Forelimb muscle (tissue), 1 donor: ENCODE measurements around the gene RELL1. TPM values are rescaled to one million over a fixed set of nuclear protein-coding genes. Genes with fewer than 3 reads are reported as not detected.

Experiments
- DNase-seq: peaks from one replicate; pipeline ENCODE4 v3.0.0-alpha.2; 2013; ENCODE audit warnings: low read depth
- polyA plus RNA-seq: library from polyadenylated mRNA; unstranded; fragments of 120-200 nt; gene quantifications from one replicate; pipeline ENCODE4 v1.2.1, GENCODE V29; 2013; ENCODE audit not compliant: insufficient read length

Gene RELL1
- polyA plus RNA-seq = 11.2 TPM

- DNase-seq = peak; percentile 96
Observed at GRCh38 chr4:37686373-37687193, at the start of gene RELL1. Gene RELL1, minus strand, starts transcription at chr4:37686376. Its CDS starts 89 bp downstream, at chr4:37686287.

- DNase-seq = no peak
Observed at GRCh38 chr4:37735578-37735977, 49.4 kb upstream of the RELL1 start.

- DNase-seq = no peak
Observed at GRCh38 chr4:37734989-37735388, 48.8 kb upstream of the RELL1 start.

- DNase-seq = no peak
Observed at GRCh38 chr4:37733240-37733867, 47.2 kb upstream of the RELL1 start.

- DNase-seq = no peak
Observed at GRCh38 chr4:37732526-37733186, 46.5 kb upstream of the RELL1 start.

- DNase-seq = no peak
Observed at GRCh38 chr4:37729649-37730004, 43.5 kb upstream of the RELL1 start.

- DNase-seq = no peak
Observed at GRCh38 chr4:37728064-37728463, 41.9 kb upstream of the RELL1 start.

- no peak for DNase-seq
Observed at GRCh38 chr4:37727635-37728034, 41.5 kb upstream of the RELL1 start.

- no peak for DNase-seq
Observed at GRCh38 chr4:37726666-37727065, 40.5 kb upstream of the RELL1 start.

- DNase-seq = no peak
Observed at GRCh38 chr4:37725718-37726117, 39.5 kb upstream of the RELL1 start.

GRCh38 chr4:37723067-37723466 is 36.9 kb upstream of the RELL1 start:
- DNase-seq = no peak

- no peak for DNase-seq
Observed at GRCh38 chr4:37721995-37722638, 35.9 kb upstream of the RELL1 start.

GRCh38 chr4:37719021-37719420 is 32.8 kb upstream of the RELL1 start:
- DNase-seq = no peak

- no peak for DNase-seq
Observed at GRCh38 chr4:37717576-37717975, 31.4 kb upstream of the RELL1 start.

- no peak for DNase-seq
Observed at GRCh38 chr4:37715889-37716402, 29.8 kb upstream of the RELL1 start.

- DNase-seq = no peak
Observed at GRCh38 chr4:37710491-37710890, 24.3 kb upstream of the RELL1 start.

GRCh38 chr4:37706032-37706431 is 19.9 kb upstream of the RELL1 start:
- DNase-seq = no peak

- no peak for DNase-seq
Observed at GRCh38 chr4:37705571-37705970, 19.4 kb upstream of the RELL1 start.

GRCh38 chr4:37699868-37700481 is 13.8 kb upstream of the RELL1 start:
- DNase-seq = no peak

- no peak for DNase-seq
Observed at GRCh38 chr4:37697566-37697965, 11.4 kb upstream of the RELL1 start.

- DNase-seq = no peak
Observed at GRCh38 chr4:37693450-37694190, 7.4 kb upstream of the RELL1 start.
